Measurements from ENCODE around the gene ENPP6.

ENPP6 gene

GRCh38 chr4:184111233-184111832 is 106.3 kb downstream of the ENPP6 start:
- no peak for TF ChIP-seq CTCF (IDR thresholded peaks at IDR 0.05; ENCODE audit: low read depth, low read length)
- no peak for TF ChIP-seq EZH2phosphoT487 (IDR thresholded peaks at IDR 0.05; ENCODE audit: low read depth)
- H3K4me1 ChIP-seq (ENCODE audit: low read length): no peaks in the 10 kb centered on the region
- H3K36me3 ChIP-seq (replicated peaks; ENCODE audit: low read depth, low read length): no peaks in the 10 kb centered on the region
- H4K20me1 ChIP-seq (ENCODE audit: insufficient read depth, low read length): no peaks in the 10 kb centered on the region
- H3K79me2 ChIP-seq (ENCODE audit: low read length): no peaks in the 10 kb centered on the region
- H3K9ac ChIP-seq (ENCODE audit: low read length): no peak overlapping the region
- no peaks in the 10 kb centered on the region for H3K27me3 ChIP-seq (ENCODE audit: low read depth, low read length)
- H3K4me3 ChIP-seq (ENCODE audit: low read length): no peak overlapping the region
- H3K27ac ChIP-seq (ENCODE audit: low read length): no peak overlapping the region
- no peak overlapping the region for H3K4me2 ChIP-seq (ENCODE audit: low read length)
- no peak overlapping the region for H2AFZ ChIP-seq (ENCODE audit: low read depth, low read length)
- no peaks in the 10 kb centered on the region for H3K9me3 ChIP-seq (ENCODE audit: insufficient read depth, low read length)

- Histone ChIP-seq H3K27ac (ENCODE audit: low read length) (no peak overlapping the region), H3K27me3 (ENCODE audit: low read depth, low read length) (no peaks in the 10 kb centered on the region), H2AFZ (ENCODE audit: low read depth, low read length) (no peak overlapping the region), H3K79me2 (ENCODE audit: low read length) (no peaks in the 10 kb centered on the region), H4K20me1 (ENCODE audit: insufficient read depth, low read length) (no peaks in the 10 kb centered on the region), H3K9ac (ENCODE audit: low read length) (no peak overlapping the region), H3K9me3 (ENCODE audit: insufficient read depth, low read length) (no peaks in the 10 kb centered on the region), H3K4me1 (ENCODE audit: low read length) (no peaks in the 10 kb centered on the region), H3K4me2 (ENCODE audit: low read length) (no peak overlapping the region), H3K4me3 (ENCODE audit: low read length) (no peak overlapping the region), H3K36me3 (replicated peaks; ENCODE audit: low read depth, low read length) (no peaks in the 10 kb centered on the region)
- TF ChIP-seq EZH2phosphoT487 (IDR thresholded peaks at IDR 0.05; ENCODE audit: low read depth) (no peak), CTCF (IDR thresholded peaks at IDR 0.05; ENCODE audit: low read depth, low read length) (no peak)
These were observed 107.0 kb downstream of the ENPP6 start for GRCh38 chr4:184110452-184111224.

- no peaks in the 10 kb centered on the region for H3K79me2 ChIP-seq (ENCODE audit: low read length)
- H3K27me3 ChIP-seq (ENCODE audit: low read depth, low read length): no peaks in the 10 kb centered on the region
- H3K27ac ChIP-seq (ENCODE audit: low read length): no peak overlapping the region
- no peak overlapping the region for H3K4me2 ChIP-seq (ENCODE audit: low read length)
- H2AFZ ChIP-seq (ENCODE audit: low read depth, low read length): no peak overlapping the region
- H3K4me3 ChIP-seq (ENCODE audit: low read length): no peak overlapping the region
- no peak for TF ChIP-seq EZH2phosphoT487 (IDR thresholded peaks at IDR 0.05; ENCODE audit: low read depth)
- TF ChIP-seq CTCF (IDR thresholded peaks at IDR 0.05; ENCODE audit: low read depth, low read length): no peak
- no peaks in the 10 kb centered on the region for H4K20me1 ChIP-seq (ENCODE audit: insufficient read depth, low read length)
- no peak overlapping the region for H3K9ac ChIP-seq (ENCODE audit: low read length)
- no peaks in the 10 kb centered on the region for H3K4me1 ChIP-seq (ENCODE audit: low read length)
- no peaks in the 10 kb centered on the region for H3K36me3 ChIP-seq (replicated peaks; ENCODE audit: low read depth, low read length)
- no peaks in the 10 kb centered on the region for H3K9me3 ChIP-seq (ENCODE audit: insufficient read depth, low read length)
These were observed 109.6 kb downstream of the ENPP6 start for GRCh38 chr4:184108006-184108501.

GRCh38 chr4:184104419-184105101 is 113.1 kb downstream of the ENPP6 start:
- no peak overlapping the region for H2AFZ ChIP-seq (ENCODE audit: low read depth, low read length)
- TF ChIP-seq EZH2phosphoT487 (IDR thresholded peaks at IDR 0.05; ENCODE audit: low read depth) (no peak), CTCF (IDR thresholded peaks at IDR 0.05; ENCODE audit: low read depth, low read length) (no peak)
- no peak overlapping the region for H3K27ac ChIP-seq (ENCODE audit: low read length)
- H3K9ac ChIP-seq (ENCODE audit: low read length): no peak overlapping the region
- no peaks in the 10 kb centered on the region for H3K79me2 ChIP-seq (ENCODE audit: low read length)
- H3K4me2 ChIP-seq (ENCODE audit: low read length): no peak overlapping the region
- H3K4me3 ChIP-seq (ENCODE audit: low read length): no peak overlapping the region
- no peaks in the 10 kb centered on the region for H3K36me3 ChIP-seq (replicated peaks; ENCODE audit: low read depth, low read length)
- no peaks in the 10 kb centered on the region for H3K27me3 ChIP-seq (ENCODE audit: low read depth, low read length)
- no peaks in the 10 kb centered on the region for H3K9me3 ChIP-seq (ENCODE audit: insufficient read depth, low read length)
- H4K20me1 ChIP-seq (ENCODE audit: insufficient read depth, low read length): no peaks in the 10 kb centered on the region
- H3K4me1 ChIP-seq (ENCODE audit: low read length): no peaks in the 10 kb centered on the region
